ENCODE data around the gene CPEB1.

DNA sequence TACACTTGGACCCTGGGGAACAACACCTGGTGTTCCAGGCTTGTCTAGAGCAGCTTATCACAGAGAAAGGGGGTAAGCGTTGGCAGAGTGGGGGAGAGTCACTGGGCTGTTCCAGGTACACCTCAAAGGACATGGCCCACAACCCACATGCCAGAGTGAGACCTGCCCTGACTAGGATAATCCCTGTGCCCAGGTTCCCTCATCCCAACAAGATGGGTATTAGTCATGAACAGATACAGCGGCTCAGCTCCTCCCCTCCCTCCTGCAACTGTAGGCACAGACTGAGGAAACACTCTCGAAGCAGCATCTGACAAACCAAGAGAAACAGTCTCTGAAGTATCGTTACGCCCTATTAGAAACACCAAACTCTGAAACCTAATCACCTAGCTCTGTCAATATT is 74.9 kb downstream of the CPEB1 start:
- TF ChIP-seq, protein P1, sequence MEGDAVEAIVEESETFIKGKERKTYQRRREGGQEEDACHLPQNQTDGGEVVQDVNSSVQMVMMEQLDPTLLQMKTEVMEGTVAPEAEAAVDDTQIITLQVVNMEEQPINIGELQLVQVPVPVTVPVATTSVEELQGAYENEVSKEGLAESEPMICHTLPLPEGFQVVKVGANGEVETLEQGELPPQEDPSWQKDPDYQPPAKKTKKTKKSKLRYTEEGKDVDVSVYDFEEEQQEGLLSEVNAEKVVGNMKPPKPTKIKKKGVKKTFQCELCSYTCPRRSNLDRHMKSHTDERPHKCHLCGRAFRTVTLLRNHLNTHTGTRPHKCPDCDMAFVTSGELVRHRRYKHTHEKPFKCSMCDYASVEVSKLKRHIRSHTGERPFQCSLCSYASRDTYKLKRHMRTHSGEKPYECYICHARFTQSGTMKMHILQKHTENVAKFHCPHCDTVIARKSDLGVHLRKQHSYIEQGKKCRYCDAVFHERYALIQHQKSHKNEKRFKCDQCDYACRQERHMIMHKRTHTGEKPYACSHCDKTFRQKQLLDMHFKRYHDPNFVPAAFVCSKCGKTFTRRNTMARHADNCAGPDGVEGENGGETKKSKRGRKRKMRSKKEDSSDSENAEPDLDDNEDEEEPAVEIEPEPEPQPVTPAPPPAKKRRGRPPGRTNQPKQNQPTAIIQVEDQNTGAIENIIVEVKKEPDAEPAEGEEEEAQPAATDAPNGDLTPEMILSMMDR (IDR thresholded peaks at IDR 0.05), result no peak
- TF ChIP-seq EZH2 (IDR thresholded peaks at IDR 0.05; ENCODE audit: borderline replicate concordance, insufficient read depth, low read depth, low read length, poor library complexity, severe bottlenecking), result no peak

Measured in B cell (primary cell).